Right renal cortex interstitium (tissue), 3 donors: Measurements from ENCODE around the gene PDP2. TPM values are rescaled to one million over a fixed set of nuclear protein-coding genes. Genes with fewer than 3 reads are reported as not detected.

Source experiments
- DNase-seq, 3 donors: peaks; one replicate each; pipeline ENCODE4 v3.0.0-alpha.2; 2013; ENCODE audit warnings: low read depth in 3 of 3, low spot score in 2 of 3
- polyA plus RNA-seq, 3 donors: library from polyadenylated mRNA; unstranded; fragments of 120-200 nt; gene quantifications; one replicate each; pipeline ENCODE4 v1.2.1, GENCODE V29; 2013; ENCODE audit not compliant: insufficient read length in 3 of 3

Gene PDP2
- polyA plus RNA-seq, 3 donors = 12.3 to 12.9 (median 12.7) TPM

DNA sequence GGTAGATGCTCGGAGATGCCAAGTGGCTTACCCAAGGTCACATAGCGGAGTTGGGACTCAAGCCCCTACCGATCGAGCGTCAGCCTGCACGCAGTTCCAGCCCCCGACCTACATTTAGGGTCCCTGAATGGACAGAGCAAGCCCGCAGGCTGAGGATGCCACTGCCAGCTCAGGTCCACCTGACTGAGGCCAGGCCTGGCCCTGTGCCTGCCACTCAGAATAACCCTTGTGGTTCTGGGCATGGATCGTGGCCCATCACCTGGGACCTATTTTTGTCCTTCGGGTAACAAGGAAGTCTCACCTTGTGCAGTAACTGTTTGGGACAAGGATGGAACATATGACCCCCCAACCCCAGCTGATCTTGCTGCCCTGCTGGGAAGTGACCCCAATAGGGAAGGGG, 21.3 kb downstream of the PDP2 start:
- DNase-seq = no peak

DNA sequence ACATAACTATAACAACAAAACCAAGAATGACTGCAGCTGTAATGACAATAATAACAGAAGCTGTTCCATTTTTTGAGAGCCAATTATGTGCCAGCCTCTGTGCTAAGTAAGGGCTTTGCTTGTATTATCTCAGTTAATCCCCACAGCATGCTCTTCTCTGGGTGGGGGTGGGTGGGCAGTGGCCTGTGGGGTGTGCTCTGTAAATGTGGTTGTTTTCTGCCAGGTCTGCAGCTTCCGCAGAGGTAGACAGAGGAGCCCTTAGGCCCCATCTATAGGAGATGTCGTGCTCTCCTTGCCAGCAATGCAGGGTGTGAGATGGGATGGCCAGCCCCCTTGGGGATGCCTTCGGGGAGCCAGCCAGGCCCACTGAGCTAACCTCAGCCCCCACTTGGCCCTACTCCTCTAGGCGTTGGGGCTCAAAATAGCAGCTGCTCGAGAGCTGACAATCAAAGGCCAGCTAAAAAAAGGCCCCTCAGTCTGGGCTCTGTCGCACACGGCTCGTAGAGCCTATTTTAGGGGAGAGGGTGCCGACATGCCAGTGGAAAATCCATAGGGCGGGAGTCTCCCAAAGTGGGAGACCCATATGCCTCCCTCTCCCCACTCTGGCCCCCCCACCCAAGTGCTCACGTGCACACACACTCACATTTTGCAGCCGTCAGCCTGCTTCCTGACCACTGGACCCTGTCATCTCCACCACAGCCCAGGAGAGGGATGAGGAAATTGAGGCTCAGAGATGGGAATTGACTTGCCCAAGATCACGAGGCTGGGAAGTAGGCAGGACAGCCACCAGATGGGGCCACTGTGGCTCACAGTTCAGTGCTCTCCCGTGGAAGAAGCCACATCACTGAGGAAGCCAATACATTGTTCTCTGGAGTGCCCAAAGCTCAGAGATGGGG, 22.6 kb downstream of the PDP2 start:
- no peak for DNase-seq

DNA sequence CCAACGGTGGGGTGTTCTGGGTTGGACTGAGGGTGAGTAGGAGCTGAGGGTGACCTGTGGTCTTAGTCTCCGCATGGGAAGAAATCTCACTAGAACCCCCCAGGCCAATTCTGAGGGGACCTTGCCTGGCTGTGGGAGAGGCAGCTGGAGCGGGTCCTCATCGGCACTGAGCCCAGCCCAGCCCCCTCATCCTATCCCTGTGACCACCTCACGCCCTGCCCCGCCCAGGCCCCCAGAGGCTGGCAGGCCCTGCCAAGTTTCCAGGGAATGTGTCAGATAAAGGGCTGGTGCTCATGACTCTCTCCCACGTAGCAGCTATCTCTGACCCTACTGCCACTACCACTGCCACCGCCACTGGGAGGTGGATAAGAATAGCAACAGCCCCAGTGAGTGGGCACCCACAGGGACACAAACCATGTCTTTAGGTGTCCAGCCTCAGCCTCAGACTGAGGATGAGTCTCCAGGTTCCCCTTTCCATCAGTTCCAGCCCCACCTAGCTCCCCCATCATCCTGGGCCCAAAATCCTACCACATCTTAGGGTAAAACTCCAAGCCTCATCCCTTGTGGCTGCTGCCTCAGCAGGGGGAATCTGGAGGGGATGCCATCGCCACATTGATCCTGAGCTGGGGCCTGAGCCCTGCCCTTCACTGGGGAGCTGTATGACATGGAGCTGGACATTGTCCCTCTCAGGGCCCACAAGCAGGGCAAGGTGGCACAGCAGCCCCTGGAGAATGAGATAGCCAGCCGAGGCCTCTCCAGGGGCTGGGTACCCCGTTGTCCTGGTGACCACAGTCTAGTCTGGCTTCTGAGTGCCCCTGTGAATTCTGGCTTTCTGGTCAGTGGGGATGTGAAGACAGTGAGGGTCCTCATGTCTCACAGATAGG, 23.5 kb downstream of the PDP2 start:
- DNase-seq = no peak

DNA sequence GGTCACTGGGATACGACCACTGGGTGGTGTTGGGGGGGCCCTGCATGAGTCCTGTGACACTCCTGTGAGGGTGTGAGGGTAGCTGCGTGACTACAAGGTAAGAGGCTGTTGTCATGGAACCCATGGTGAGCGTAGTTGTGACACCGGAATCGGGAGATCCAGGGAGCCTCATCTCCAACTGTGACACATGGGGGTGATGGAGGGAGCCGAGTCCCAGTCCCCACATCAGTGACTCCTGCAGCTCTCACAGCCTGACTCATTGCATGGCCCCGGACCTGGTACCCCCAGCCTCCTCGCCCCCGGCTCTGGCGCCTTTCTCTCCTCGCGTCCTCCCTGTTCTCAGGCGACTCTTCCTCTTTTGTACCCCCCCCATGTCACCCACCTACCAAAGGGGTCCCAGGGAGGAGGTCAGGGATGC, 24.1 kb downstream of the PDP2 start:
- no peak for DNase-seq

DNA sequence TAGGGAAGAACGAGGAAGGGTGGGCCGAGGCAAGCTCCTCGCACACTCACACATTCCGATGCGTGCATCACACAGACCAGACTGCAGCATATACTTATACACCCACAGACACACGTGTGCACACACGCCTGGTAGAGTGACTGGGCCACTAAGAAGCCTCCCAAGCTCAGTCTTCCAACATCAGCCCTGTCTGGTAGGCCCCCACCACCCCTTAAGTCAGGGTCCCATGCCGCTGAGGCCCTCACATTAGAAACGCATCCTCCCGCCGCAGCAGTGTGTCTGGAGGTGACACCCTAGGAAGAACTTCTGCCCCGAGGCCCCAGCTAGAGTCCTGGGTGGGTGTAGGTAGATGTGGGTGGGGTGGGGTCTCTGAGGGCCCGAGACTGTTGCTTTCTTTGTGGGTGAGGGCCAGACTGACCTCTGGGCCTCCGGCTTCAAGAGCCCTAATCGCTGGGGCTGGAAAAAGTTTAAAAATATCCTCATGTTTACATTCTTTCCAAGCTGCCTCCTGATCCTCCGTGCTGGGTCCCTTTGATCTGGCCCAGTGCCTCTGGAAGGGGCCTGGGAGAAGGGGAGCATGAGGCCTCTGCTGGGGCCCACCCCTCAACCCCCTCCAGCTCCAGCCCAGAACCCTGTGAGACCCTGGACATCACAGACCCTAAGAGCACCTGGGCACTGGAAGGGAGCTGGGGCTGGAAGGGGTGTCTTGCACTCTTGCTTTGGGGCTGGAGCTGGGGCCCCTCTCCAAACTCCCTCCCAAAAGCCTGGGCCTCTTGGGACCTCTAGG, 24.7 kb downstream of the PDP2 start:
- DNase-seq = no peak

DNA sequence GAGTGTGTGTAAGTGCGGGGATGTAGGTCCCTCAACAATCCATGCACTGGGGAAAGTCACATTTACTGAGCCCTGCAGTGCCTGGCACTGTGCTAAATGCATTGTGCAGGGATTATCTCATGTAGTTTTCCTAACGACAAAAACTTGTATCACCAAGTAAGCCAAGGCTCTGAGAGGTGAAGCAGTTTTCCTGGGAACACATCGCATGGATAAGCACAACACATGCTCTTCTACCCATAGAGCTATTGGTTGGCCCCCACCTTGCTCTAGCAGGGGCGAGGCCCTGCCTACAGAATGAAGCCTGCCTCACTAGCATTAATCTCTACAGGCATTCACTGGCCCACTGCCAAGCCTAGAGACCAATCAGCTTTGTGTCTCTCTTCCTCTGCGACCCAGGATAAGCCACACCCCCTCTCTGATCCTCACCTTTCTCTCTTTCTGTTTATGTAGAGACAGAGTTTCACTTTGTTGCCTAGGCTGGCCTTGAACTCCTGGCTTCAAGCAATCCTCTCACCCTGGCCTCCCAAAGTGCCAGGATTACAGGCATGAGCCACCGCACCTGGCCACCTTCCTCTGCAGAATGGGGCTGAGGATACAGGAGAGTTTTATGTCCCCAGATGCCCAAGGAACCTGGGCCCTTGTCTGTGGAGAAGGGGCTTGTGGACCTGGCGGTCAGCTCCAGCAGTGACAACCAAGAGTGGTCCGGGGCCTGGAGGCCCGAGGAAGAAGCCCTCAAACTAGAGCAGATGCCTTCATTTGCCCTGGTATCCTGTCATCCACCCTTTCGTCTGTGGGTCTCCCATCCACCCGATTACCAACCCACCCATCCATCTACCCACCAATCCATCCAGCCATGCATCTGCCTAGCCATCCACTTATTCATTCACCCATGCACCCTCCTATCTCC, 25.6 kb downstream of the PDP2 start:
- DNase-seq = no peak

DNA sequence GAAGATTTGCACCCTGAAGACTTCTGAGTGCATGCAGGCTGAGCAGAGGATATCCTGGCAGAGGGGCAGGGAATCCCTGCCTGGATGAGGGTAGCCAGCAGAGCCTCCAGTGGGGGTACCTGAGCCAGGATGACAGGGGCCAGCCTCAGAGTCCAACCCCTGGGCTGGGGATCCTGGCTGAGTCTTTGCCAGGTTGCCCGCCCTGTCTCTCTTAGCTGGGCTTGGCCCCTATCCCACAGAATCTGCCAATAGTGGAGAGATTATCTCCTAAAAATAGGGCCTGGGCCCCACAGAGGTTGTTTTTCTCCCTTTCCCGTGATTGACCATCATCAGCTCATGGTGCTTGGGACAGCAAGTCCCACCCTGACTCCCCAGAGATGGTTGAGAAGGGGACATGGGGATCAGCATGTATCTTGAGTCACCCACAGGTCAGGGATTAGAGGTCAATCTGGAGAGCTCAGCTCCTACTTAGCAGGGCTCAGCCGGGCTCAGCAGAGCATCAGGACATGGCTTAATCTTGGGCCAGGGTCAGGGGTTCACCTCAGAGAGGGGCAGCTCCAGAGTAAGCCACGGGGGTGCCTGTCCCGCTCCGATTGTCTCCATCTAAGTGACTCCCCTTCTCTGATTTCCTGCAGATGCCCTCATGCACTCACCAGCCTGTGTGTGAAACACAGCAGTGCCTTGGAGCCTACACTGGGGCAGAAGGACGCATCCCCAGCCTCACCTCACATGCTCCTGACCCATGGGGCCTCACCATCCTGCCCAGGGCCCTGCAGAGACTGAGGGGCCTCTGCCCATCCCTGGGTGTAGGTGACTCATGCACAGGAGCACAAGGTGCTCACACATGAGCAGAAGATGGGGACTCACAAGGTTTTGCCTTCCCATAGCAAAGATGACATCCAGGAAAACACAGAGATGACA, 26.9 kb downstream of the PDP2 start:
- DNase-seq = no peak

DNA sequence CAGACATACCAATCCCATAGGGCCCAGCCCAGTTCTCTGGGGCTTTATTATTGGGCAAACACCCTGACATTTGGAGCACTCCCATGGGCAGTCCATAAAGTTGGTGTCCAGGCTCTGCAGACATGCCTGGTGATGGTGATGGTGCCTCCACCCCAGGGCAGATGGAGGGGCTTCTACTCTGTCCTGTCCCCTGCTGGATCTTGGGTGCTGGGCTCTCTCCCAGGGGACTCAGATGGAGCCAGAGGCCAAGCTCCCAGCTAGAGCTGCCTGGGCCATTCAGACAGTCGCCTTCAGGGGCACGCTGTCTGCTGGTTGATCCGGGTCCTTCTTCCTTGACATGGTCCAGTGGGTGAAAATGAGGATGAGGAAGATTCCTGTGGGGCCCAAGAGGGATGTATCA, 27.8 kb downstream of the PDP2 start:
- DNase-seq = no peak

DNA sequence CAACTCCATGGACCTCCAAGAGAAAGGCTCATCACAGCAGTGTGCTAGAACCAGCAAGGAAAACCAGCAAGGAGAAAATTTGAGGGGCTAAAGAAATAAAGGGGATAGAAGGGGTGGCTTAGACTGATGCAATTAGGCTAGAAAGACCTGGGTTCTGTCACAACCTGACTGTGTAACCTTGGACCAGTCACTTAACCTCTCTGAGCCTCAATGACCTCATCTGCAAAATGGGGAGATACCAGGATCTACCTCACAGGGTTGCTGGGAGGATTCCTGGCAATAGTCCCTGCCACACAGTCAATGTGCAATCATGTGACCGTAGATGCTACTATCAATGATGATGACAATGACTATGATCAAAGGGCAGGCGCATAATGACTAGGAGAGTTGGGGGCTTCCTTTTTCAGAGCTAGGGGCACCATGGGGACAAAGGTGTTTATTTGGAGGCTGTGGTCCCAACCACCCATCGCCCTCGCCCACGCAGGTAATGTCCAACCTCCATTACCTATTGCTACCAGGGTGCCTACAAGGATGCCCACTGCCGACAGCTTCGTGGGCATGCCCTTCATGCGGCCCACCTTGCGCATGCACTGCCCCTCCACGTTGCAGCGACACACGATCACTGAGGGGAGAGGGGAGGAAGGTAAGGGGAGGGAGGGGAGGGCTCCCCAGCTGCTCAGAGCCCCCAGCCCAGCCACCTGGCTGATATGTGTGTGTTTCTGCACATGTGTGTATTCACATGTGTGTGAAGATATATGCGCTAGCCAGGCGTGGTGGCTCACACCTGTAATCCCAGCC, 28.6 kb downstream of the PDP2 start:
- DNase-seq = no peak

DNA sequence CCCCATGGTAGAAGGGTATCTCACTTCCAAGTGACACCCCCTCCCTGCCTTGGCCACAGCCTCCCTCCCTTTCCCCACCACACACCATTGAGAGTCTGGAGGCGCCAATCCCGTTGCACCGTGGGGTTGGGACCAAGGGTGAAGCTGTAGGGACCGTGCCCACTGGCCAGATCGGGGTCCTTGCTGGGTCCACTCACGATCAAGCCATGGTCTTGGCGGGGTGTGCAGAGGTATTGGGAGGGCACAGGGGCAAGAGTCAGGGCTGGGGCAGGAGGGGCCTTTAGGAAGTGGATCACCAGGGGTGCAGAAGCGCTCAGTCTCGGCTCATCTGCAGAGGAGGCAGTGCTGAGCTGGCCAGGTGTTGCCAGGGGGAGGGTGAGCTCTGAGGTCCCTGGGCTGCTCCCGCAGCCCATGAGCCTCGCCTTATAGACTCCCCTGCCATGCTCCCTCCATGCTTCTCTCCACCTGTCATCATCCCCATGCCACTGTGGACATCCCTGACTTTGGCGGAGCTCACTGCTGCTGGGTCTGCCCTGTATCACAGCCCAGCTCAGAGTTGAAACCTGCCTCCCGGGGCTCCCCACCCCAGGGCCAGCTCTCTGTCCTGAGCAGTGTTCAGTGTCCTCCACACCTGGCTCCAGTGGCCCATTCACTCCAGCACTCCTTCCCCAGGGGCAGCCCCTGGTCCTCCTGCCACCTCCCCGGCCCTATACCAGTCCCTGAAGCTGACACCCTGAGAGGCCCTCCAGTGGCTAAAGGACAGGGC, 30.0 kb downstream of the PDP2 start:
- no peak for DNase-seq

DNA sequence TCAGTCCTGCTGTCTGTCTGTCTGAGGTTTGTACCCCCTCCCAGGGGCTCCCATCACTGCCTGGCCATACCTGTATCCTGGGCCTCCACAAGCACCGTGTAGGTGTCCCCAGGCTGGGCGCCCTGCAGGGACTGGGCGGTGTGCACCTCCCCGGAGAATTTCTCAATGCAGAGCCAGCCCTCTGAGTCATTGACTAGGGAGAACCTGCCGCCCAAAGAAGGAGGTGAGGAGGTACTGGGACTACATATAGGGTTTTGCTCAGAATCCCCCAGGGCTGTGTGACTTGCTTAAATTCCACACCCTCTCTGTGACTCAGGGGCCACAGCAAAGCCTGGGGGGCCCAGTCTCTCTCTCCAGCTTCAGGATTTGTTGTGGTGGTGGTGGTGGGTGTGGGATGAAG, 30.8 kb downstream of the PDP2 start:
- DNase-seq = no peak

DNA sequence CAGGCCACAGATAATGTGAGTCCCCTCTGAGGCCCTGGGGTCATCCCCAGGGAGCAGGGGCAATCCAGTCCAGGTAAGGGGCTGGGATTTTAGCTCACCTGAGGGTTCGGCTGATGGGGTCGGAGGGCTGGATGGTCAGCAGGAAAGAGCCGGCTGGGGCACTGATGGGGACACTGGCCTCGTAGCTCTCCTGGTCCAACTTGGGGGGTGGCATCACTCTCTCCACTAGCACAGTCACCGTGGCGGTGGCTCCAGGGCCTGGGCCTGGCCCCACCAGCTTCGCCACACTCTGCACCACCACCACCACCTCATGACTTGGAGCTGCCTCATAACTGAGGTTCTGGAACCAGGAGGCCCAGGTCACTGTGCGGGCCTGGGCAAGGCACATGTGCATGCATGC, 31.5 kb downstream of the PDP2 start:
- DNase-seq = no peak

DNA sequence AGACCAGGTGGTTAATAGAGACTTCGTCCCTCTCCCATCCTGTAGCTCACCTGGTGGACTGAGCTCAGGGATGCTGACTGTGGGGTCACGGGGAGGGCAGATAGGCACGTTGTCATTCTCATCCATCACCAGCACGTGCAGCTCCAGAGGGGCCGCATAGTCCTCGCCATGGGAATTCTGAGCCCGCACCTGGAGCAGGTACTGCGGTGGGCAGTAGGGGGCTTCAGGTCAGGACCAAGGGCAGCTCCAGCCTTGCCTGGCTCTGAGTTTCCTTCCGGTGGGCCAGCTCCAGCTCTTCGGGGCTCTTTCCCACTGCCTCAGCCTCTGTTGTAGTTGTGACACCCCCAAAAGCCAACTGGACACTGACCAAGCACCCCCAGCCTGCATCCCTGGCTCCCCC, 32.8 kb downstream of the PDP2 start:
- no peak for DNase-seq

DNA sequence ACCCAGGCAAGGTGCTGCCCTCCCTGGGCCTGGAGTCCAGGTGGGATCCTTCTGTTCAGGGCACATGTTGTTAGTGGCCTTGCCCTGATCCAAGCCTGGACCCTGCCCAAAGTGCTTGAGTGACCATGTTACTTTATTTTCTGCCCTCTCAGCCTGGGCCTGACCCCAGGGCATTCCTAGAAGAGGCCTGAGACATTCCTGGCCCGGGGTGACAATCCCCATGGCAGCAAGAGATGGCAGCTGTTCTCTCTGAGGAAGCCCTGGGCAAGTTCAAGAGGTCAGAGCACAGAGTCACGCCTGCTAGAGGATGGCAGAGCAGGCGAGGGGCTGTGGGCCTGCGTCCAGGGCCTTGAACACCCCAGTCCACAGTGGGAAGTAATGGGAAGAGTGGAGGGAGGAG, 33.4 kb downstream of the PDP2 start:
- no peak for DNase-seq

DNA sequence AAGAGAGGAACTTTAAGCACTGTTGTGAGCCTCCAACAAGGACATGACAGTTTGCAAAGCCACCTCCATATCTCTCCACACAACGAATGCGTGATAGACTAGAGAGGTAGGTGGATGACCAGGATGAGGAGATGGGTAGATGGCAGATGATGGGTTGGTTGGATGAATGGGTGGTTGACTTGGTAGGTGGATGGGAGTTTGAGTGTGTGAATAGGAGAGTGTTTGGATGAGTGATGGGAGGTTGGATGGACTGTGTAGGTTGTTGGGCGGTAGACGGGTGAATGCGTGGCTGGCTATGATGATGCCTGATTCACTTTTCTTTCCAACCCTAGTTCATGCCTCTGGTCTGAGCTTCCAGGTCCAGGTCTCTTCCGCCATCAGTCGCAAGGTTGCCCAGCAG, 34.2 kb downstream of the PDP2 start:
- DNase-seq = no peak

DNA sequence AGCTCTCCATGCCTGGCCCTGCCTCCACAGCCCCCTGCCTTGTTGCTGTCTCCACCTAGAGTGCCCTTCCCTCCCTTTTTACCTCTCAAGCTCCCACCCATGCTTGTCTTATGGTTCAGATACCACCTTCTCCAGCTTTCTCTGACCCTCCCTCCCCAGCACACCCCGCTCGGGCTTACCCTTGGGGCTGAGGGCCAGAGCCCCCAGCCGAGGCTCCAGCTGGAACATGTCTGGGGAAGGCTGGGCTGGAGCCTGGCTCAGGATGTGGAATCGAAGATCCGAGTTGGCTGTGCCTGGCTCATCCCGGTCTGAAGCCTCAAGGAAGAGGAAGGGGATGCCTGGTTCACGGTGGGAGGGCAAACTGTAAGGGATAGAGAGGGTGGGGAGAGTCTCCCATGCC, 34.7 kb downstream of the PDP2 start:
- no peak for DNase-seq

DNA sequence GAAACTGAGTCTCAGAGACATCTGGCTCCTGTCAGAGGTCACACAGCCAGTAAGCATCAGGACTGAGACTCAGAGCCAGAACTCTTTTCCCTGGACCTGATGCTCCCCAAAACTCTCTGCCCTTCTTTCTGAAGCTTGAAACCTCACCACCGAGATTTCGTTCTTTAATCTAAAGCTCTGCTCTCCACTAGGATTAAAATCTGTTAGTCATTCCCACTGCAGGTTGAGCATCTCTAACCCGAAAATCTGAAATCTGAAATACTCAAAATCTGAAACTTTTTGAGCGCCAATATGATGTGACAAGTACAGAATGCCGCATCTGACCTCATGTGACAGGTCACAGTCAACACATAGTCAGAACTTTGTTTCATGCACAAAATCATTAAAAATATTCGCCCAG, 36.2 kb downstream of the PDP2 start:
- DNase-seq = no peak
